ENCODE data around the gene BCORL1.

BCORL1 gene

GRCh38 chrX:130090364-130090763 lies 107.9 kb downstream of the BCORL1 start:
- in situ Hi-C loops (cut with HindIII; ENCODE audit: low sequenced_read_pairs) = no loop called here

GRCh38 chrX:130091980-130092522 lies 109.6 kb downstream of the BCORL1 start:
- in situ Hi-C loops (cut with HindIII; ENCODE audit: low sequenced_read_pairs) = no loop called here

- in situ Hi-C loops (cut with HindIII; ENCODE audit: low sequenced_read_pairs) = no loop called here
Measured at GRCh38 chrX:130093271-130093670, 110.8 kb downstream of the BCORL1 start.

GRCh38 chrX:130094696-130095095 lies 112.3 kb downstream of the BCORL1 start:
- in situ Hi-C loops (cut with HindIII; ENCODE audit: low sequenced_read_pairs) = no loop called here

GRCh38 chrX:130095249-130096030 lies 113.0 kb downstream of the BCORL1 start:
- in situ Hi-C loops (cut with HindIII; ENCODE audit: low sequenced_read_pairs) = no loop called here

- in situ Hi-C loops (cut with HindIII; ENCODE audit: low sequenced_read_pairs) = no loop called here
Measured at GRCh38 chrX:130097507-130098209, 115.2 kb downstream of the BCORL1 start.

- in situ Hi-C loops (cut with HindIII; ENCODE audit: low sequenced_read_pairs) = no loop called here
Measured at GRCh38 chrX:130098210-130098552, 115.7 kb downstream of the BCORL1 start.

GRCh38 chrX:130100180-130100579 lies 117.7 kb downstream of the BCORL1 start:
- in situ Hi-C loops (cut with HindIII; ENCODE audit: low sequenced_read_pairs) = no loop called here

- in situ Hi-C loops (cut with HindIII; ENCODE audit: low sequenced_read_pairs) = no loop called here
Measured at GRCh38 chrX:130103605-130104004, 121.2 kb downstream of the BCORL1 start.

- in situ Hi-C loops (cut with HindIII; ENCODE audit: low sequenced_read_pairs) = no loop called here
Measured at GRCh38 chrX:130105244-130105643, 122.8 kb downstream of the BCORL1 start.

- in situ Hi-C loops (cut with HindIII; ENCODE audit: low sequenced_read_pairs) = no loop called here
Measured at GRCh38 chrX:130106071-130106470, 123.6 kb downstream of the BCORL1 start.
